Measurements from ENCODE around the gene DUSP2. TPM values are rescaled to one million over a fixed set of nuclear protein-coding genes. Genes with fewer than 3 reads are reported as not detected.

The DUSP2 gene
- total and polyA plus RNA-seq, 2 experiments from 2014 or later: 6.6 to 13.0 TPM

- no peak for DNase-seq (ENCODE audit: low spot score)
Observed at GRCh38 chr2:96102596-96103186, 42.5 kb downstream of the DUSP2 start.

More at GRCh38 chr2:96102596-96103186, 42.5 kb downstream of the DUSP2 start:
- Histone ChIP-seq H3F3A (replicated peaks; ENCODE audit: low read depth) (no peaks in the 10 kb centered on the region), H2AFZ (no peak overlapping the region), H3K4me3 (no peak overlapping the region), H3K36me3 (ENCODE audit: insufficient read depth) (no peaks in the 10 kb centered on the region), H3K9me2 (ENCODE audit: insufficient read depth) (no peaks in the 10 kb centered on the region), H3K4me2 (no peak overlapping the region), H4K20me1 (replicated peaks; ENCODE audit: insufficient read depth) (no peaks in the 10 kb centered on the region), H3K79me2 (replicated peaks; ENCODE audit: insufficient read depth) (no peaks in the 10 kb centered on the region), H3K4me1 (ENCODE audit: insufficient read depth) (peaks cover 8% of the 10 kb centered on the region; the same call in 1 of the 2 replicates), H3K27ac (ENCODE audit: low read depth) (no peak overlapping the region), H3K27me3 (ENCODE audit: insufficient read depth) (no peaks in the 10 kb centered on the region)
- Mint-ChIP-seq H3K36me3 (ENCODE audit: low read depth) (peaks cover 5% of the 10 kb centered on the region; the same call in 2 of the 3 replicates), H3K27me3 (ENCODE audit: insufficient read depth, low read depth, poor library complexity) (peaks cover 7% of the 10 kb centered on the region), H3K27ac (no peak overlapping the region), H3K4me3 (no peak overlapping the region), H3K9me3 (peaks cover 8% of the 10 kb centered on the region), H3K4me1 (peaks cover 17% of the 10 kb centered on the region)
- no peak for TF ChIP-seq STAT1 (IDR thresholded peaks at IDR 0.05; ENCODE audit: unreplicated experiment)
- TF ChIP-seq, protein P1, sequence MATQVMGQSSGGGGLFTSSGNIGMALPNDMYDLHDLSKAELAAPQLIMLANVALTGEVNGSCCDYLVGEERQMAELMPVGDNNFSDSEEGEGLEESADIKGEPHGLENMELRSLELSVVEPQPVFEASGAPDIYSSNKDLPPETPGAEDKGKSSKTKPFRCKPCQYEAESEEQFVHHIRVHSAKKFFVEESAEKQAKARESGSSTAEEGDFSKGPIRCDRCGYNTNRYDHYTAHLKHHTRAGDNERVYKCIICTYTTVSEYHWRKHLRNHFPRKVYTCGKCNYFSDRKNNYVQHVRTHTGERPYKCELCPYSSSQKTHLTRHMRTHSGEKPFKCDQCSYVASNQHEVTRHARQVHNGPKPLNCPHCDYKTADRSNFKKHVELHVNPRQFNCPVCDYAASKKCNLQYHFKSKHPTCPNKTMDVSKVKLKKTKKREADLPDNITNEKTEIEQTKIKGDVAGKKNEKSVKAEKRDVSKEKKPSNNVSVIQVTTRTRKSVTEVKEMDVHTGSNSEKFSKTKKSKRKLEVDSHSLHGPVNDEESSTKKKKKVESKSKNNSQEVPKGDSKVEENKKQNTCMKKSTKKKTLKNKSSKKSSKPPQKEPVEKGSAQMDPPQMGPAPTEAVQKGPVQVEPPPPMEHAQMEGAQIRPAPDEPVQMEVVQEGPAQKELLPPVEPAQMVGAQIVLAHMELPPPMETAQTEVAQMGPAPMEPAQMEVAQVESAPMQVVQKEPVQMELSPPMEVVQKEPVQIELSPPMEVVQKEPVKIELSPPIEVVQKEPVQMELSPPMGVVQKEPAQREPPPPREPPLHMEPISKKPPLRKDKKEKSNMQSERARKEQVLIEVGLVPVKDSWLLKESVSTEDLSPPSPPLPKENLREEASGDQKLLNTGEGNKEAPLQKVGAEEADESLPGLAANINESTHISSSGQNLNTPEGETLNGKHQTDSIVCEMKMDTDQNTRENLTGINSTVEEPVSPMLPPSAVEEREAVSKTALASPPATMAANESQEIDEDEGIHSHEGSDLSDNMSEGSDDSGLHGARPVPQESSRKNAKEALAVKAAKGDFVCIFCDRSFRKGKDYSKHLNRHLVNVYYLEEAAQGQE (IDR thresholded peaks at IDR 0.05; ENCODE audit: unreplicated experiment): no peak
- no peak for TF ChIP-seq ZNF331 (CRISPR knock-in tag; IDR thresholded peaks at IDR 0.05; ENCODE audit: low read depth)
- no peak for TF ChIP-seq ETS1 (IDR thresholded peaks at IDR 0.05)
- no peak for TF ChIP-seq JUNB (IDR thresholded peaks at IDR 0.05; ENCODE audit: unreplicated experiment)
- TF ChIP-seq, protein P2, sequence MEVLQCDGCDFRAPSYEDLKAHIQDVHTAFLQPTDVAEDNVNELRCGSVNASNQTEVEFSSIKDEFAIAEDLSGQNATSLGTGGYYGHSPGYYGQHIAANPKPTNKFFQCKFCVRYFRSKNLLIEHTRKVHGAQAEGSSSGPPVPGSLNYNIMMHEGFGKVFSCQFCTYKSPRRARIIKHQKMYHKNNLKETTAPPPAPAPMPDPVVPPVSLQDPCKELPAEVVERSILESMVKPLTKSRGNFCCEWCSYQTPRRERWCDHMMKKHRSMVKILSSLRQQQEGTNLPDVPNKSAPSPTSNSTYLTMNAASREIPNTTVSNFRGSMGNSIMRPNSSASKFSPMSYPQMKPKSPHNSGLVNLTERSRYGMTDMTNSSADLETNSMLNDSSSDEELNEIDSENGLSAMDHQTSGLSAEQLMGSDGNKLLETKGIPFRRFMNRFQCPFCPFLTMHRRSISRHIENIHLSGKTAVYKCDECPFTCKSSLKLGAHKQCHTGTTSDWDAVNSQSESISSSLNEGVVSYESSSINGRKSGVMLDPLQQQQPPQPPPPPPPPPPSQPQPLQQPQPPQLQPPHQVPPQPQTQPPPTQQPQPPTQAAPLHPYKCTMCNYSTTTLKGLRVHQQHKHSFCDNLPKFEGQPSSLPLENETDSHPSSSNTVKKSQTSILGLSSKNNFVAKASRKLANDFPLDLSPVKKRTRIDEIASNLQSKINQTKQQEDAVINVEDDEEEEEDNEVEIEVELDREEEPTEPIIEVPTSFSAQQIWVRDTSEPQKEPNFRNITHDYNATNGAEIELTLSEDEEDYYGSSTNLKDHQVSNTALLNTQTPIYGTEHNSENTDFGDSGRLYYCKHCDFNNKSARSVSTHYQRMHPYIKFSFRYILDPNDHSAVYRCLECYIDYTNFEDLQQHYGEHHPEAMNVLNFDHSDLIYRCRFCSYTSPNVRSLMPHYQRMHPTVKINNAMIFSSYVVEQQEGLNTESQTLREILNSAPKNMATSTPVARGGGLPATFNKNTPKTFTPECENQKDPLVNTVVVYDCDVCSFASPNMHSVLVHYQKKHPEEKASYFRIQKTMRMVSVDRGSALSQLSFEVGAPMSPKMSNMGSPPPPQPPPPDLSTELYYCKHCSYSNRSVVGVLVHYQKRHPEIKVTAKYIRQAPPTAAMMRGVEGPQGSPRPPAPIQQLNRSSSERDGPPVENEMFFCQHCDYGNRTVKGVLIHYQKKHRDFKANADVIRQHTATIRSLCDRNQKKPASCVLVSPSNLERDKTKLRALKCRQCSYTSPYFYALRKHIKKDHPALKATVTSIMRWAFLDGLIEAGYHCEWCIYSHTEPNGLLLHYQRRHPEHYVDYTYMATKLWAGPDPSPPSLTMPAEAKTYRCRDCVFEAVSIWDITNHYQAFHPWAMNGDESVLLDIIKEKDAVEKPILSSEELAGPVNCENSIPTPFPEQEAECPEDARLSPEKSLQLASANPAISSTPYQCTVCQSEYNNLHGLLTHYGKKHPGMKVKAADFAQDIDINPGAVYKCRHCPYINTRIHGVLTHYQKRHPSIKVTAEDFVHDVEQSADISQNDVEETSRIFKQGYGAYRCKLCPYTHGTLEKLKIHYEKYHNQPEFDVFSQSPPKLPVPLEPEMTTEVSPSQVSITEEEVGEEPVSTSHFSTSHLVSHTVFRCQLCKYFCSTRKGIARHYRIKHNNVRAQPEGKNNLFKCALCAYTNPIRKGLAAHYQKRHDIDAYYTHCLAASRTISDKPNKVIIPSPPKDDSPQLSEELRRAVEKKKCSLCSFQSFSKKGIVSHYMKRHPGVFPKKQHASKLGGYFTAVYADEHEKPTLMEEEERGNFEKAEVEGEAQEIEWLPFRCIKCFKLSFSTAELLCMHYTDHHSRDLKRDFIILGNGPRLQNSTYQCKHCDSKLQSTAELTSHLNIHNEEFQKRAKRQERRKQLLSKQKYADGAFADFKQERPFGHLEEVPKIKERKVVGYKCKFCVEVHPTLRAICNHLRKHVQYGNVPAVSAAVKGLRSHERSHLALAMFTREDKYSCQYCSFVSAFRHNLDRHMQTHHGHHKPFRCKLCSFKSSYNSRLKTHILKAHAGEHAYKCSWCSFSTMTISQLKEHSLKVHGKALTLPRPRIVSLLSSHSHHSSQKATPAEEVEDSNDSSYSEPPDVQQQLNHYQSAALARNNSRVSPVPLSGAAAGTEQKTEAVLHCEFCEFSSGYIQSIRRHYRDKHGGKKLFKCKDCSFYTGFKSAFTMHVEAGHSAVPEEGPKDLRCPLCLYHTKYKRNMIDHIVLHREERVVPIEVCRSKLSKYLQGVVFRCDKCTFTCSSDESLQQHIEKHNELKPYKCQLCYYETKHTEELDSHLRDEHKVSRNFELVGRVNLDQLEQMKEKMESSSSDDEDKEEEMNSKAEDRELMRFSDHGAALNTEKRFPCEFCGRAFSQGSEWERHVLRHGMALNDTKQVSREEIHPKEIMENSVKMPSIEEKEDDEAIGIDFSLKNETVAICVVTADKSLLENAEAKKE (CRISPR knock-in tag; IDR thresholded peaks at IDR 0.05): no peak
- TF ChIP-seq CREB1 (CRISPR knock-in tag; IDR thresholded peaks at IDR 0.05; ENCODE audit: low read depth): no peak
- TF ChIP-seq EZH2phosphoT487 (IDR thresholded peaks at IDR 0.05; ENCODE audit: unreplicated experiment): no peak
- no peak for TF ChIP-seq NANOG (IDR thresholded peaks at IDR 0.05; ENCODE audit: borderline replicate concordance)
- no peak for TF ChIP-seq CTCF (conservative IDR thresholded peaks at IDR 0.05; ENCODE audit: low read depth in 2 of 2)
- TF ChIP-seq POLR2AphosphoS5 (IDR thresholded peaks at IDR 0.05; ENCODE audit: low read depth): no peak
- TF ChIP-seq ZNF114 (CRISPR knock-in tag; IDR thresholded peaks at IDR 0.05): no peak
- TF ChIP-seq EZH2 (IDR thresholded peaks at IDR 0.05; ENCODE audit: low read depth, unreplicated experiment): no peak
- ATAC-seq: no peak

Measured in GM23338 (cell line).